K562 (cell line): ENCODE data around the gene RBM12. TPM values are rescaled to one million over a fixed set of nuclear protein-coding genes. Genes with fewer than 3 reads are reported as not detected.

Experiments
- ARHGAP35 ChIP-seq: fragments of 450-650 bp; IDR thresholded peaks from 2 replicates; pipeline ENCODE4 v1.6.1; 2018; ENCODE audit not compliant: partially characterized antibody
- ARID2 ChIP-seq: fragments of 450-650 bp; IDR thresholded peaks from 2 replicates; pipeline ENCODE4 v1.6.1; 2017; ENCODE audit warnings: antibody characterized with exemption, mild to moderate bottlenecking
- ATF1 ChIP-seq, 2 experiments: fragments of 450-650 bp in 1 of 2; IDR thresholded peaks; 2 replicates each; pipeline ENCODE4 v1.6.1; 2016; ENCODE audit warnings: missing compliant biosample characterization in 1 of 2, missing genetic modification characterization in 1 of 2
- HDAC1 ChIP-seq, 2 experiments: fragments of 450-650 bp; IDR thresholded peaks; 2 replicates each; pipeline ENCODE4 v1.6.1; 2016 to 2017; ENCODE audit warnings: inconsistent platforms in 1 of 2, mild to moderate bottlenecking in 1 of 2, moderate library complexity in 1 of 2
- HMGN3 ChIP-seq: IDR thresholded peaks from 2 replicates; pipeline ENCODE4 v1.6.1; 2011; ENCODE audit warnings: borderline replicate concordance, low read depth, mild to moderate bottlenecking, mixed read lengths, low read length; ENCODE audit not compliant: insufficient read length; ENCODE audit errors: extremely low read depth
- KAT8 ChIP-seq: fragments of 450-650 bp; IDR thresholded peaks from 2 replicates; pipeline ENCODE4 v1.6.1; 2016; ENCODE audit warnings: low read depth, mild to moderate bottlenecking
- KHSRP ChIP-seq: fragments of 450-650 bp; IDR thresholded peaks from 2 replicates; pipeline ENCODE4 v1.6.1; 2017
- KLF10 ChIP-seq: fragments of 250-450 bp; sonication (Bioruptor Pico); IDR thresholded peaks from 2 replicates; pipeline ENCODE4 v1.6.1; 2021; ENCODE audit warnings: matching md5 sums
- LARP7 ChIP-seq: fragments of 450-650 bp; IDR thresholded peaks from 2 replicates; pipeline ENCODE4 v1.6.1; 2016
- RNF2 ChIP-seq: sonication (generic); IDR thresholded peaks from 2 replicates; pipeline ENCODE4 v1.6.1; 2016
- SMARCB1 ChIP-seq: IDR thresholded peaks from 2 replicates; pipeline ENCODE4 v1.6.1; 2011; ENCODE audit warnings: improper control_type of control experiment, low read depth; ENCODE audit not compliant: insufficient read length
- SPI1 ChIP-seq: IDR thresholded peaks from 2 replicates; pipeline ENCODE4 v1.6.1; 2011; ENCODE audit warnings: low read depth, low read length, control low read depth, borderline replicate concordance
- SREBF1 ChIP-seq: fragments of 150-350 bp; IDR thresholded peaks from 2 replicates; pipeline ENCODE4 v1.6.1; 2014; ENCODE audit warnings: antibody characterized with exemption, low read depth, low read length, borderline replicate concordance
- ZNF239 ChIP-seq: fragments of 250-450 bp; sonication (Bioruptor Pico); IDR thresholded peaks from 2 replicates; pipeline ENCODE4 v1.4.0; 2020; ENCODE audit warnings: mild to moderate bottlenecking
- ZNF24 ChIP-seq: fragments of 450-650 bp; IDR thresholded peaks from 2 replicates; pipeline ENCODE4 v1.6.1; 2016
- ZNF253 ChIP-seq: fragments of 250-450 bp; sonication (Bioruptor Pico); conservative IDR thresholded peaks from 2 replicates; pipeline ENCODE4 v1.6.1; 2021; ENCODE audit warnings: mild to moderate bottlenecking
- ZNF436 ChIP-seq: fragments of 250-450, 450-650 bp; sonication (Bioruptor Pico); formaldehyde crosslinking; IDR thresholded peaks from 2 replicates; pipeline ENCODE4 v1.7.0; 2020; ENCODE audit warnings: mild to moderate bottlenecking
- ZNF584 ChIP-seq: fragments of 200-800 bp; sonication (Bioruptor generic); IDR thresholded peaks from 2 replicates; pipeline ENCODE4 v1.6.1; 2016; ENCODE audit warnings: low read depth, mild to moderate bottlenecking, missing genetic modification characterization, missing compliant biosample characterization
- ZNF780A ChIP-seq: fragments of 250-450 bp; sonication (Bioruptor Pico); IDR thresholded peaks from 2 replicates; pipeline ENCODE4 v1.5.0; 2021; ENCODE audit warnings: mild to moderate bottlenecking
- ZZZ3 ChIP-seq: fragments of 450-650 bp; IDR thresholded peaks from 2 replicates; pipeline ENCODE4 v1.6.1; 2016; ENCODE audit warnings: antibody characterized with exemption, mild to moderate bottlenecking, moderate library complexity
- polyA plus RNA-seq, 8 experiments: library from polyadenylated mRNA; depleted of rRNA in 4 of 8; stranded (reverse) in 5 of 8; unstranded in 3 of 8; fragments of >200 nt; fragmentation: Nextera tagmentation in 2 of 8; fragmentation: Illumina TruSeq in 1 of 8; extraction: Ambion mirVana in 2 of 8; extraction: Trizol in 1 of 8; gene quantifications; 2 replicates each; pipeline versions ENCODE4 v1.2.1 to v1.2.3, GENCODE V29; 2011 to 2014; ENCODE audit warnings: inconsistent platforms in 1 of 8, missing spikeins in 1 of 8
- total RNA-seq, 7 experiments: library from RNA; depleted of rRNA in 6 of 7; stranded (reverse); fragments of >200 nt in 6 of 7; fragmentation: Illumina TruSeq in 2 of 7; extraction: Trizol in 2 of 7; gene quantifications; 2 replicates each; pipeline versions ENCODE4 v1.2.1 to v1.2.3, GENCODE V29; 2011 to 2021; ENCODE audit warnings: low replicate concordance in 1 of 7
- TF ChIP-seq, protein P1 (sequence below): fragments of 250-450 bp; sonication (Bioruptor Pico); IDR thresholded peaks from 2 replicates; pipeline ENCODE4 v1.5.0; 2021
- TF ChIP-seq, protein P2 (sequence below): fragments of 250-450 bp; sonication (Bioruptor Pico); IDR thresholded peaks from 2 replicates; pipeline ENCODE4 v1.8.0; 2021; ENCODE audit warnings: mild to moderate bottlenecking, moderate library complexity
- TF ChIP-seq, protein P3 (sequence below): sonication (generic); formaldehyde crosslinking; IDR thresholded peaks from 2 replicates; pipeline ENCODE4 v1.5.0; 2020; ENCODE audit warnings: missing genetic modification reagents
- TF ChIP-seq, protein P4 (sequence below): fragments of 450-650 bp; conservative IDR thresholded peaks from 2 replicates; pipeline ENCODE4 v1.6.1; 2016; ENCODE audit warnings: missing genetic modification characterization, low read depth, mild to moderate bottlenecking, control low read depth, missing compliant biosample characterization
- TF ChIP-seq, protein P5 (sequence below): sonication (generic); formaldehyde crosslinking; IDR thresholded peaks from 2 replicates; pipeline ENCODE4 v1.9.0; 2022; ENCODE audit warnings: mild to moderate bottlenecking, missing genetic modification reagents

Gene RBM12
- total and polyA plus RNA-seq, 9 of the 15 experiments (the other 6 are each of a cell fraction or from before 2014, with no cell fraction given): 5.0 to 162 (median 73.3) TPM

DNA sequence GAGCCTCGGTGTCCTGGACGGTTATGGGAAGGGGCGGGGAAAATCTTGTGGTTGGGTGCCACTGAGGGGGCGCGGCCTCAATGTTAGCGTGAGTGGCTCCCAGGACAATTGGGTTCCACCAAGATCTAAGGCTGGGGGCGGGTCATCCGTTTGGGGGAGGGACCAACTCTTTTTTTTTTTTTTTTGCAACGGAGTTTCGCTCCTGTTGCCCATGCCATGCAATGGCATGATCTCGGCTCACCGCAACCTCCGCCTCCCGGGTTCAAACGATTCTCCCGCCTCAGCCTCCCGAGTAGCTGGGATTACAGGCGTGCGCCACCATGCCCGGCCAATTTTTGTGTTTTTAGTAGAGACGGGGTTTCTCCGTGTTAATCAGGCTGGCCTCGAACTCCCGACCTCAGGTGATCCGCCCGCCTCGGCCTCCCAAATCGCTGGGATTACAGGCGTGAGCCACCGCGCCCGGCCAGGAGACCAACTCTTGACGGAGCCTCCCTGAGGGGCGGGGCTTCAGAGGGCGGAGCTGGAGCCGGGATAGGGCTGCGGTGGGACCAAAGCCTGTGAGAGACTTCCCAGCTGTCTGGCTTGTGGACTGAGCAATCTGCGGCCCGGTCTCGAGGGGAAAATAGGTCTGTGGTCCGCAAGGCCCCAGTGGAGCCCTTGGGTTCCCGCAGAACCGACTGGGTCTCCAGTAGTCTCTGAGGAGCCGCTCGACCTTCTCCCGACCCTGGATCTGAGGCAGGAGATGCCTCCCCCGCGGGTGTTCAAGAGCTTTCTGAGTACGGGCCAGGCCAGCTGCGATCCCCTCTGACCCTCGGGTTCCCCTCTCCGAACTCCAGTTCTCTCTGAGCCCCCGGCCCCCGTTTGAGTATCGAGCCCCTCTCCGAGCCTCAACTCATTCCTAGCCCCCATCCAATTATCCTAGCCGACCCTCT is 48.0 kb downstream of the RBM12 start (continued):
- TF ChIP-seq ATF1 (CRISPR knock-in tag; IDR thresholded peaks at IDR 0.05) (no peak), ATF1 (tag; IDR thresholded peaks at IDR 0.05) (peak; percentile 18), HMGN3 (no peak), HDAC1 (IDR thresholded peaks at IDR 0.05) (peak in 1 of 2 experiments; percentile 74; a peak in 2 of 4 replicates), ZNF239 (0 out of 2 replicates have a peak, but pooled peaks have one; percentile 12), ZNF253 (no peak), SREBF1 (no peak), ZNF780A (no peak), RNF2 (no peak), KAT8 (no peak), KHSRP (no peak), ARHGAP35 (no peak), SMARCB1 (no peak), LARP7 (peak; percentile 97; the same call in 1 of the 2 replicates), KLF10 (CRISPR knock-in tag) (no peak), ZZZ3 (no peak), SPI1 (no peak), ARID2 (no peak), ZNF436 (CRISPR knock-in tag) (no peak), ZNF24 (no peak), ZNF584 (CRISPR knock-in tag) (no peak)
- TF ChIP-seq, protein P1, sequence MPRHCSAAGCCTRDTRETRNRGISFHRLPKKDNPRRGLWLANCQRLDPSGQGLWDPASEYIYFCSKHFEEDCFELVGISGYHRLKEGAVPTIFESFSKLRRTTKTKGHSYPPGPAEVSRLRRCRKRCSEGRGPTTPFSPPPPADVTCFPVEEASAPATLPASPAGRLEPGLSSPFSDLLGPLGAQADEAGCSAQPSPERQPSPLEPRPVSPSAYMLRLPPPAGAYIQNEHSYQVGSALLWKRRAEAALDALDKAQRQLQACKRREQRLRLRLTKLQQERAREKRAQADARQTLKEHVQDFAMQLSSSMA: no peak
- TF ChIP-seq, protein P2, sequence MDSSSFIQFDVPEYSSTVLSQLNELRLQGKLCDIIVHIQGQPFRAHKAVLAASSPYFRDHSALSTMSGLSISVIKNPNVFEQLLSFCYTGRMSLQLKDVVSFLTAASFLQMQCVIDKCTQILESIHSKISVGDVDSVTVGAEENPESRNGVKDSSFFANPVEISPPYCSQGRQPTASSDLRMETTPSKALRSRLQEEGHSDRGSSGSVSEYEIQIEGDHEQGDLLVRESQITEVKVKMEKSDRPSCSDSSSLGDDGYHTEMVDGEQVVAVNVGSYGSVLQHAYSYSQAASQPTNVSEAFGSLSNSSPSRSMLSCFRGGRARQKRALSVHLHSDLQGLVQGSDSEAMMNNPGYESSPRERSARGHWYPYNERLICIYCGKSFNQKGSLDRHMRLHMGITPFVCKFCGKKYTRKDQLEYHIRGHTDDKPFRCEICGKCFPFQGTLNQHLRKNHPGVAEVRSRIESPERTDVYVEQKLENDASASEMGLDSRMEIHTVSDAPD (CRISPR knock-in tag): no peak
- TF ChIP-seq, protein P3, sequence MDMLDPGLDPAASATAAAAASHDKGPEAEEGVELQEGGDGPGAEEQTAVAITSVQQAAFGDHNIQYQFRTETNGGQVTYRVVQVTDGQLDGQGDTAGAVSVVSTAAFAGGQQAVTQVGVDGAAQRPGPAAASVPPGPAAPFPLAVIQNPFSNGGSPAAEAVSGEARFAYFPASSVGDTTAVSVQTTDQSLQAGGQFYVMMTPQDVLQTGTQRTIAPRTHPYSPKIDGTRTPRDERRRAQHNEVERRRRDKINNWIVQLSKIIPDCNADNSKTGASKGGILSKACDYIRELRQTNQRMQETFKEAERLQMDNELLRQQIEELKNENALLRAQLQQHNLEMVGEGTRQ (CRISPR knock-in tag): no peak
- TF ChIP-seq, protein P4, sequence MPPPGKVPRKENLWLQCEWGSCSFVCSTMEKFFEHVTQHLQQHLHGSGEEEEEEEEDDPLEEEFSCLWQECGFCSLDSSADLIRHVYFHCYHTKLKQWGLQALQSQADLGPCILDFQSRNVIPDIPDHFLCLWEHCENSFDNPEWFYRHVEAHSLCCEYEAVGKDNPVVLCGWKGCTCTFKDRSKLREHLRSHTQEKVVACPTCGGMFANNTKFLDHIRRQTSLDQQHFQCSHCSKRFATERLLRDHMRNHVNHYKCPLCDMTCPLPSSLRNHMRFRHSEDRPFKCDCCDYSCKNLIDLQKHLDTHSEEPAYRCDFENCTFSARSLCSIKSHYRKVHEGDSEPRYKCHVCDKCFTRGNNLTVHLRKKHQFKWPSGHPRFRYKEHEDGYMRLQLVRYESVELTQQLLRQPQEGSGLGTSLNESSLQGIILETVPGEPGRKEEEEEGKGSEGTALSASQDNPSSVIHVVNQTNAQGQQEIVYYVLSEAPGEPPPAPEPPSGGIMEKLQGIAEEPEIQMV (tag): no peak
- TF ChIP-seq, protein P5, sequence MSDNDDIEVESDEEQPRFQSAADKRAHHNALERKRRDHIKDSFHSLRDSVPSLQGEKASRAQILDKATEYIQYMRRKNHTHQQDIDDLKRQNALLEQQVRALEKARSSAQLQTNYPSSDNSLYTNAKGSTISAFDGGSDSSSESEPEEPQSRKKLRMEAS: peak; percentile 30; the same call in 1 of the 2 replicates
